HG03432 (cell line): ENCODE measurements around the gene DAB2.
"Not testable (repeated sequence)": the region's sequence is repeated elsewhere in the genome, so short reads cannot be mapped to it uniquely, and the experiment has no call there.

ENCODE experiments used
- ATAC-seq: cut with Tn5 transposase; IDR thresholded peaks from one replicate; pipeline ENCODE4 v1.9.1; 2021; ENCODE audit warnings: mild to moderate bottlenecking, moderate library complexity; ENCODE audit not compliant: unreplicated experiment

The DAB2 gene

DNA sequence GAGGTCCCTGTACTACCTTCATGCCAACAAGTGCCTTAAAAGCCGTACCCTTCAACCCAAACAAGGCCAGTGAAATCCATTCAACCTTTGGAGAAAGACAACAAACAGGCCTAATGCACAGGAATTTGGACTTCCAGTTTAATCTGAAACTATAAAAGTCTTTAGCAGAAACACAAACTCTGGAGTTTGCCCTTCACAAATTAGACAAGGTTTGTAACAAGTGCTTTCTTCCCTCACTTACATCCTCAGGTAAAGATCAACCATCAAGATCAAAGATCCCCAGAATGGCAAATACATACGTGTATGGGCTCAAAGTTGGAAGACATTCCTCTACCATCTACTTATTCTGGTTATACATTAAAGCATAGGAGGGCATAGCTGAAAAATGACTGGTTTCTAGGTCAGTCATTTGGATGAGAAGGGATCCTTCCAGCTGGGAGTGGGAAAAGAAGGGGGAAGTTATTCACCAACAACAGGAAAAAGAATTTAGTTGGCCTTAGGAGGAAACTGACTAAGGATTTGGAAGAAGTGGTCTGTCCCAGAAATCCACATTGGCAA, 2.0 kb downstream of the DAB2 start:
- no peak for ATAC-seq

DNA sequence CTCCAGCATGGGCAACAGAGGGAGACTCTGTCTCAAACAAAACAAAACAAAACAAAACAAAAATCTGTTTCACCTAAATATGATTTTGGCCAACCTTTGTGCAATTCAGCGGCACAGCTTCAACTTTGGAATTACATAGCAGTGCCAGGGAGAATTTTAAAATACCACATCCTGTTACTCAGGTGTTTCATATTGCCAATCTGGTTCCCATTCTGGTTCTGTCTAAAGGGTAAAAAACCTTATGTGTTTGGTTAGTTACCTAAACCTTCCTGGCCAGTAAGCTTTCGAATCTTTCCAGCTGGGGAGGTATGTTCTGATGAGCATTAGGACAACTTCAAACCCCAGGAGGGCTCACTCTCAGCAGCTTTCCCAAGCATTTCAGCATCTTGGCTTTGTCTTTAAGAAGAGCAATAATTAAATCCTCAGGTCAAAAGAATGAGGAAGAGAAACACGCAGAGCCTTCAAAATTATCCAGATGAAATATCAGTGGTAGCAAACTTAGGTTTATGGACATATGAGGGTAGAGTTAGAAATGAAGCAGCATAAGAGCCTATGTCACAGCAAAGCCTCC, 2.7 kb downstream of the DAB2 start:
- ATAC-seq = no peak

DNA sequence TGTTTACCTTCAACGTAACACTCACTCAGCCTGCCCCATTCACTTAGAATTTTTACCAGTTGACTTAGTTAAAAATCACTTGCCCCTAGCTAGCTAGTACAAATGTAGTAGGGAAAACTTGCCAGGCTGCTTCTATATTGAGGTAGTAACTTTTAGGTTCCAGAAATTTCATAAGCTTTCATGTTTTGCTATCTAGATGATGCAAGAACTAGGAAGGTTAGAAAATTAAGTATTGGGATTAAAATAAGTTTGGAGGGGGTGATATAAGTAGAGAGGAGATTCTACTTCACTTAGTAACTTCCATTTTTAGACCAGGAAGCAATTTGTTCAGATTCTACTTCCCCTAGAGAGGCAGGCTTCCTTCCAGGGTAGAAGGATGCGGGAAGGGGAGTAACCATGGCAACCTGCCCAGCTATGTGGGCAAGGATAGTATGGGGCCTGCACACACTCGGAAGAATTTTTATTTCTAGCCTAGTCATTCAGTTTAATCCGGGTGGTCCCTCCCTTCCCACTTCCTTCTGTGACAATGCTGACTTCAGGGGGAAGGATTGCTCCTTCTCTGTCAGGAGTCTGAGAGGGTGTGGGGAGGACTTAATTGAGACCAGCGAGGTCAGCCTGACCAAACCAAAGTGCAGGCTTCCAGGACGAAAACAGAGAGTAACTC, 4.2 kb downstream of the DAB2 start:
- no peak for ATAC-seq

DNA sequence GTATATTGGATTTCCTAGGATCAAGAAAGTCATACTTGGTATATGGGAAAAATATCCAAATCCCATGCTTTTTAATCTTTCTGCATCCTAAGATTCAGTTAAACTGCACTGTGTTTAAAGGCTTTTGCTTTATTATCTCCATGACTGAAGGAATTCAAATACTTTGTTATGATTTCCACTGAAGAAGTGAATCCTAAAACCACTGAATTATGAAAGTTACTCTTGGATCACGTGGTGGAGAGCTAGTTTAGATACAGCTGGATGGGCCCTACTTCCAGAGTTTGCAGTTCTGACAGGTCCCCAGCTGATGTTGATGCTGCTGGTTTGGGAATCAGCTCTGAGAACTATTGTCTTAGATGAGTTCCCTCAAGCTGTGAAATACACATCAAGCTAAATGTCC, 5.0 kb downstream of the DAB2 start:
- no peak for ATAC-seq

DNA sequence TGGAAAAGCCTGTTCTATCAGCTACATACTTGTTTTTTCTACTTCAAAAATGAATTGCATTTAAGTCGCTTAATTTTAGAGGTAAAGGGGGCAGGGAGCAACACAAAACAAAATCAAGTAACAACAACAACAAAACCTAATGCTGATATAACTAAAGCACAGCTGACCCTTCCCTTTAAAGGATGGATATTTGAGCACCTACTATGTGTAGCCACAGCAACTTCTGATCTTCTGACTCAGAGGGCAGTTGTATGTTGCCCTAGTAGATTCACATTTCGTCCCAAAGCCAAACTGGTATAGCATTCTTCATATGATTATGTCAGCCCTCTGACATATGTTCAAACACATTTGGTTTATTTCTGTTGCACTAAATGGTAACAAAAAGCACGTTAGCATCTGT, 6.8 kb downstream of the DAB2 start:
- ATAC-seq = no peak

DNA sequence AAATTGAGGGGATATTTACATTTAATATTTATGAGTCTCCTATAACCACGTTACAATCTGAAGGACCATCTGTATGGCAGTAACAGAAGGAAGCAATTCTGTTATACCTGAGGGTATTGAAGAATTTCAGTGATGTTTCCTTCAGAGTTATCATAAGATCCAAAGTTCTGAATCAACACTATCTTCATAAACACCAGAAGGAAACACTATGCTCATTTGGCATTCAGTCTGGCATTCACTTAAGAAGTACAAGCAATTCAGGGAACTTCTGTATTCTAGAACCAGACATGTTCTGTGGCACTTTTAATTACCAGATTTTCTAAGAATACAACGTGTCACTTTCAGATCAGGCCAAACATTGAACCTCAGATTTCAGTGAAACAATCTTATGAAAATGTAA, 9.6 kb downstream of the DAB2 start:
- ATAC-seq = no peak

DNA sequence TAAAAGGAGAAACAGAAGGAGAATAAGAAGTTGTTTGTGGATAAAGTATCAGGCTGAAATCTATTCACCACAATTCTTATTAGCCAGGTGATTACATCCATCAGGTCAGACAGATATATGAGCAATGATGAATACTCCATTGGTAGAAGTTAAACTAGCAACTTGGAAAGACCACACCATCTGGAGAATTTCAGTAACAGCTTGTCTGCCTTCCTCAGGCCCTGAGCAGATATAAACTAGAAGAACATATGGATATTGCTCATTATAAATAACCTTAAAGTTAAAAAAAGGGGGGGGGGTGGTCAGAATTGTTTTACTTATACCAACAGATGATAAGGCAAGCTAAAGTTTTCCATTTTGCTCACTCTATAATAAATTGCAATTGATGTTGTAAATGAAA, 10.4 kb downstream of the DAB2 start:
- ATAC-seq = no peak

DNA sequence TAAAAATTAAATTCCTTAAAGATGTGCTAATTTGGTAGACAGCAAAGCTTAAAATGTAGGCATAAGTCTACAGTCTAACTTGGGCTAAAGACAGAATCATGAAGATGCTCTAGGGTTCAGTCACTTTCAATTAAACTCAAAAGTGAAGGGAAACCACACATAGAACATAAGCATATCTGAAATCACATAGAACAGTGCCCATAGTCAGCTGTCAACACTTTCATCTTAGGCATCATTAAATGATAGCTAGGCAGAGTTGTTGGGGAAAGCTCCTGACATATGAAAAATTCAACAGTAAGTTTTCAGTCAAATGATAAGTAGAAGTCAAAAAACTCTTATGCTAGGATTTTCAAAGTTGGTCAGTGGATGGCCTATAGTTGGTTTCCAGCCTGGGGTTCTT, 11.0 kb downstream of the DAB2 start:
- ATAC-seq = no peak

DNA sequence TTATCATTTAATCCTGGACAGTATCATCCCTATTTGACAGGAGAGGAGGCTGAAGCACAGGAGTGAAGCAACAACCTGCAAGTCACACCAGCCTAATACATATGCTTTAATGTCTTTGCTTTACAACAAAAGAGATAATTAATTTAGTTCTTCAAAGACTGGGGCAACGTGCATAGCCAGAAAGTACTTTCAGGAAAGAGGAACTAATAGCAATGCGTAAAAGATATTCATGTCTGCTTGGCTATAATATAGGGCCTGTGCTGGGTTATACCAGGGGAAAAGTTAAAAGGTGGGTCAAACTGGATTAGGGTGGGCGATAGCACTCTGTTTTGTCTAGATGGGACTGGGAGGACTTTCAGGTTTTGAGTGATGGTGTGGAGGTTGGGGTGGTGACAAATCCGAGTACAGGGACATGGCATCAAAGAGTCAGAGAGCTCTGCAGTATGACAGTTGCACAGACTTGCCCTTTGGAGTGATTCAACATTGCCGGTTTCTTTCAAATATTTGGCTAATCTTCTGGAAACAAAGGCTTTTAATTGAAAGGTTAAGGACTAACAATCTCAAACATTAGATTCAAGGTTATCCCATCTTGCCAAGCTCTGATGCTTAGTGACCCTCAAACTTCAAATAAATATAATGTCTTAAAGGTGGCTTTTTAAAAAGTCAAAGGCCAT, 11.9 kb downstream of the DAB2 start:
- no peak for ATAC-seq

DNA sequence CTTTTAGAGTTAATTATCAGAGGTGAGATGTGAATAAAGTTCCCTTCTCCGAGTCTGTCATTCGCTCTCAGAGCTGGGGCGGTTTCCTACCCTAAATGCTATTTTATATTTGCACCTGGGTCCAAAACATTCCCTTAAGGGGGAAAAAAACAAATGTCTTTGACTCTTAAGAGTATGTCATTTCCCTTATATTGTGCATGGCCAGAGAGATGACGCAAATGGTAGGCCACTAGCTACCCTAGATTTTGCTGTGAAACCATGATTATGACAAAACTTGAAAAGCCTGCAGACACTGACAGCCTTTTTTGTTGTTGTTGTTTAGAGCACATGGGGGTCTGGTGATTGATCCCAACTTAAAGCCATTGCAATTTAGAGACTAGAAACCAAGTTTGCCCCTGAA, 12.8 kb downstream of the DAB2 start:
- ATAC-seq = no peak

DNA sequence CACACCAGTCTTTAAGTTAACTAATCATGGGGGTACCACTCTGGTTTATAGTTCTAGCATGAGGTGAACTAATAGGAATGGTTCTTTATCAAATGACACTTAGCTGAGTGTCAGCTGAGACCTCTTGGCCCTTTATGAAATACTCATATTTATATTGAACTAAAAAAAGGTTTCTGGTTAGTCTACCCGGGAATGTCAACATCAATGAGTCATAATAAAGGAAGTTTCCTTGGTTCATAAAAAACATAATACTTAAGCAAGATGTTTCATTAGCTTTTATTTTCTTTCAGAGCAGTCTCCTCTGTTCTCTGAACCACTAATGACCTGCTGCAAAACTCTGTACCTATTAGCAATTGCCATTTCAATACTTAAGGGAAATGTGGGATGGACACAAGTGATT, 13.7 kb downstream of the DAB2 start:
- no peak for ATAC-seq

DNA sequence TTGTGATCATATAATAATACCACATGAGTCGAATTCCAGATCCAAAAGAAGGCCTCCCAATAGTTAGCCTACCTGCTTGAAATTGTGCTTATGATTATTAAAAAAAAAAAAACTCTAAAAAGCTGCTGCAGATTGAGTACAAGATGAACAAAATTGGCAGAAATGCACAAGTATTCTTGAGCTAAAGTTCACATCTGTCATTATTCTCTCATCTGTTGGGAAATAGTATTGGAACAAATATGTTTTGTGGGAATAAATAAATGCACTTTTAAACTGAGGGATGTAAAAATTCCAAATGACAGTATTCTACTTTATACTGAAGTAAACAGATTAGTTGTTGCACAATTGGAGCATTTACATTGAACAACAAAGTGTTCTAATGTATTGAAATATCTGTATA, 15.7 kb downstream of the DAB2 start:
- no peak for ATAC-seq

DNA sequence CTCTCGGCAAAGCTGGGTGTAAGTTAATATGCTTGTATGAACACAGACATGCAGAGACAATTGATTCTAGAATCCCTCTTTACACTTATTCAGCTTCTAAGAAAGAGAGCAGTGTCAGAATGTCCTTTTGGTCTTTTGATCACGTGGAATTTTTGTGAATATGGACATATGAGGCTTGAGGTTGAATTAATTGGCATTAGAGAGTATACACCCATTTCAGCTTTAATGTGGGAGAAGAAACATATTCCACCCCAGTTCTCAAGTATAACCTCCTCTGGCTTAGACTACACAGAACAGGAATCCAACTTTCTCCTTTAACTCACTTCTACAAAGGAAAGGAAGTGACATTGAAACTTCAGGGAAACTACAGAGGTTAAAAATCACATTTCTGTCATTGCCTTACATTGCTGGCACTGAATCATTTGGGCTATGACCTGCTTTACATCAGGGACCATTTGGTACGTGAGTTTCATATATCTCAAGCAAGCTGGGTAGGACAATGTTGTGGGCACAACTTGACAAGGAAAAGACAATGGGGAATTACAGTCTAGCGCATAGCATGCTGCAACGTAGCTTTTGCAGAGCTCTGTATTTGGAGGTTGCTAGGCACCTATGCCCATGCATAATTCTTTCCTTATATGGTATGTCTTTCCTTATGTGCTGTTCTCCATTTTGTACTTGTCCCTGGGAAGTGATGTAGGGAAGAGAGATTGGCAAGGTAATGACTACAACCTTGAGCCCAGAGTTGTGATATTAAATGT, 19.5 kb downstream of the DAB2 start:
- no peak for ATAC-seq

DNA sequence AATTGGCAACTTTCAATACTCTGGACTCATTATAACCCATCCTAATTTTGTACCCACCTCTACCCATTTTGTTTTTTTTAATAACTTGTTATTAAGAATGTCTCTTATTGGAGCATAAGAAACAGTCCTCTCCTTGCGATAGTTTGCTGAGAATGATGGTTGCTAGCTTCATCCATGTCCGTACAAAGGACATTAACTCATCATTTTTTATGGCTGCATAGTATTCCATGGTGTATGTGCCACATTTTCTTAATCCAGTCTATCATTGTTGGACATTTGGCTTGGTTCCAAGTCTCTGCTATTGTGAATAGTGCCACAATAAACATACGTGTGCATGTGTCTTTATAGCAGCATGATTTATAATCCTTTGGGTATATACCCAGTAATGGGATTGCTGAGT, 21.0 kb downstream of the DAB2 start:
- ATAC-seq = not testable (repeated sequence)

DNA sequence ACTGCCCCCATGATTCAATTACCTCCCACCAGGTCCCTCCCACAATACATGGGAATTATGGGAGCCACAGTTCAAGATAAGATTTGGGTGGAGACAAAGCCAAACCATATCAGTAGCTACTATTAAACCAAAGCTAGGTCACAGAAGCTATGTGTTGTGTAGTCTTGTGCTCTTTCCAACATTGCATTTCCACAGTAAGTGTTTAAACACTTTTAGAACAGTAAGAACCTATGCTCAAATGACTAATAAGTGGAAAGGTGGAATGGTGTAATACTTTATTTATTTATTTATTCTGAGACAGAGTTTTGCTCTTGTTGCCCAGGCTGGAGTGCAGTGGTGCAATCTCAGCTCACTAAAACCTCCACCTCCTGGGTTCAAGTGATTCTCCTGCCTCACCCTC, 22.6 kb downstream of the DAB2 start:
- ATAC-seq = not testable (repeated sequence)

DNA sequence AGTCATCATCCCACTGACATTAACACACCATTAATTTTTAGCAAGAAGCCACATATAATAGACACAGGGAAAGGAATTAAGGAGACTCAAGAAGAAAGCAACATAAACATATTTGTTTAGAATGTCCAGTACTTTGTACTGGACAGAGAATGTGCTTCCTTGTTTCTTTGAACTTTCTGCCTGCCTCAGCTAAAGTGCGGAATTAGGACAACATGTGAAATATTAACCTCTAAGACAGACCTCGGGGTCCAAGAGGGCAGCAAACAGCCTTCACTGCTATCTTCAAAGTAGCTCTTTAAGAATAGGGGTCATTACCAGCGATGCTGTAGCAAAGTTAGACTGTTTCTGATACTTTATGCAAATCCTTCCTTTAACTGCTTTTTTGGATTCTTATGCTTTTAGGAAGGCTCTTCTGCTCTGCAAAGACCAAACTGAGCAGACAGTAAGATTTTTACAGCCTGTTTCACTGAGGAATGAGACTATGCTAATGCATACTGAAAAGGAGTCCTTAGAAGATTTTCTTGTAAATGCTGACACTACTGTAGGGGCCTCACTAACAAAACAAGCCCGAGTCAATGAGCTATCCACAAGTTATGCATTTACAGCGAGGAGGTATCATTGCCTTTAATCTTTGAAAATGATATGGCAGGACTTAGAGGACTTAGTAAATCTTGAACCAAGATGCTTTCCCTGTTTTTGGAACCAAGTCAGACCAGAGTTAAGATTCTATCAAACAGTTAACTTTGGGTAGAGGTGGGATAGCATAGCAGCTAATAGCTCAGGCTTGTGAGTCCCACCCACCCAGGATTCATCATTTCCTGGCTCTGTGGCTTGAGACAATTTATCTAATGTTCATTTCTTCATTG, 23.8 kb downstream of the DAB2 start:
- ATAC-seq = no peak

DNA sequence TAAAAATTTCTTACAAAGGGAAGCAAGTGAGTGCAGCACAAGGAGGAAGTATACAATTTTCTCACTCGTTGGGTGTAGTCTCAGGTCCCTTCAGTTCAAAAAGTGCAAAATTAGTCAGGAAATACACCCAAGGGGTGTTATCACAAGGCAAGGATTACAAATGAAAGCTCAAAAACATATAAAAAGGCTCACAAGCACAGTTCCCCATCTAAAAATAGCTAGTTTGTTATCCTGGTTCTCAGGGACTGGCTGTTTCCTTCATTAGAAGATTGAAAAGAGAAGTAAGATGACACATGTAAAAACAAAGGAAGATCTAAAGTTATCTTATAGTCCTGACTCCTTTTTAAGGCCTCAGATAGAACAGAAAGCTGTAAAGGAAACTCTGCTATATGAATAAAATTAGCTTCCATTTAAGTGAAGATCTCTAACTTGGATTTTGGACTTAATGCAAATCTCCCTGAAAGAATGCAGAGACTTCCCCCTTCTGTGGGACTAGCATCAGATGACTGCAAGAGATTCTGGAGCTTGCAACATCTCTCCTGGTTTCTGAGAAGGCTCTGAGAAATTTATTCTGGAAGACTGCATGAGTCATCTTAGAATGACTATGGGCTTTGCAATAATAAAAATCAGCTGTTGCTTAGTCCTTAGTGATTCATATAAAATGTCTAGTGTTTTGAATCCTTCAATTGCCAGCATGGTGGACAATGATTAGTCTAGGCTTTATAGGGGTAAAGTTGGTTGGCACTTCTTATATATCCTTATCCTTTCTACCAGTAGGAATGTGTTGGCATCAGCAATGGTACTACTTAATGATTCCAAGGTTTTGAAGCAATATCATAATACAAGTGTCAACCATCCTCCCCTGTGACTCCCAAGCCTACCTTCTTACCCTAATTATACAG, 25.4 kb downstream of the DAB2 start:
- no peak for ATAC-seq

DNA sequence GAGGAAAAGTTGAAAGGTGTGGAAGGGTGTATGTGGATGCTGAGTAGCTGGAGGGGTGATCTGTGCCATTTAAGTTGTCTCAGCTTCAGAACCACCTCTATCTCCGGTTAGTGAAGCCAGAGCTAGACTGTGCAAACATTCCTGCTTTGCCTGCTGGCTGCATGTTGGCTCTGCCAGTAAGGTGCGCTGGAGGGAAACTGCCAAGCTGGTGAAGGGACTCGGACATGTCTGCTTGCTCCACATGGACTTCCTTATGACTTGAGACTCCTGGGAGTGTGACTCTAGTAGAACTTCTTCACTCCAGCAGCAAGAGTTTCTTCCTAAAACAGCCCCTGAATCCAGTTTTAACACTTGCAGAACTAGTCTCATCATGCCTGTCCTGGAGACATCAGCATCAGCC, 27.9 kb downstream of the DAB2 start:
- ATAC-seq = no peak

DNA sequence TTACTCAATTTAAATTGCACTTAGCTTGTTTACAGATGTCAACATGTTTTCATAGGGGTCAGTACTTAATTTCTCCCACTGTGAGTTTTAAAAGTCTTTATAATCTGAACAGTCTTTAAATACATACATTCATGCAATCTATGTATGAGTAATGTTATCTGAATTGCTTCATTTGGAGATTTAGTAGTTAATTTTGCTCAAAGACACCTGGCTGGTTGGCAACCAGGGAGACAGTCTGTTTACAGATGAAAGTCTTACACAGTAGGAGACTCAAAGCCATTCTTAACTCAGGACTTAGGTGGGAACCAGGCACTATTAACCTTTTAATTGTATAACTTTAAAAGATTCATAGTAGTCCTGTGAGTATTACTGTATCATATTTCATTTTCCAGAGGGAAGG, 29.3 kb downstream of the DAB2 start:
- ATAC-seq = no peak

DNA sequence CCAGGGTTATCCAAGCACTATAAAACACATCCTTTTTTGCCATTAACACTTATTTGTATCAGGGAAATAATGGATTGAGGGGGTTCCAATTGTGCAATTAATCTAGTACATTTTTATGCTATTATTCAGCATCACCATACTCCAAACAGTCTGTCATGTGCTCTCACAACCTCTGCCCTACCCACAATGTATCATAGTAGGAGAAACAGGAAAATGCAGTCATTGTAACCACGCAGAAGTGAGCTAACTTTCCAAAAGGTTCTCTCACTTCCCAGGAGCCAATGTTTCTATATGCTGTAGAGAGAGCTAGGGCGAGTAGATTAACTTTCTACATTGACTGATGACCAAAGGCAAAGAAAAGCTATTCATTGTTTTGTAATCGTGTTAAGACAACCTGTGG, 29.8 kb downstream of the DAB2 start:
- ATAC-seq = no peak
